GM19043 (cell line): ENCODE results near the gene CEP164.
"Not testable (repeated sequence)": the region's sequence is repeated elsewhere in the genome, so short reads cannot be mapped to it uniquely, and the experiment has no call there.

ENCODE experiments used
- ATAC-seq: cut with Tn5 transposase; IDR thresholded peaks from one replicate; pipeline ENCODE4 v1.9.1; 2021; ENCODE audit warnings: low read depth; ENCODE audit not compliant: unreplicated experiment

The CEP164 gene

GRCh38 chr11:117303646-117304315, 23.9 kb upstream of the CEP164 start:
- ATAC-seq = no peak

GRCh38 chr11:117305145-117305544, 22.5 kb upstream of the CEP164 start:
- ATAC-seq = no peak

- ATAC-seq = no peak
Observed at GRCh38 chr11:117309310-117309709, 18.3 kb upstream of the CEP164 start.

- ATAC-seq = no peak
Observed at GRCh38 chr11:117313091-117313490, 14.6 kb upstream of the CEP164 start.

GRCh38 chr11:117313828-117314768, 13.6 kb upstream of the CEP164 start:
- no peak for ATAC-seq

GRCh38 chr11:117314840-117315239, 12.8 kb upstream of the CEP164 start:
- no peak for ATAC-seq

- ATAC-seq = no peak
Observed at GRCh38 chr11:117315285-117316196, 12.1 kb upstream of the CEP164 start.

GRCh38 chr11:117316197-117316961, 11.3 kb upstream of the CEP164 start, which contains the start of gene BACE1:
BACE1 (minus strand) TSS chr11:117316256; CDS start chr11:117315795, 461 bp downstream.
- ATAC-seq = no peak

GRCh38 chr11:117318738-117319137, 8.9 kb upstream of the CEP164 start:
- no peak for ATAC-seq

- ATAC-seq = no peak
Observed at GRCh38 chr11:117319214-117319840, 8.3 kb upstream of the CEP164 start.

GRCh38 chr11:117327255-117327566, 443 bp upstream of the CEP164 start:
- not testable (repeated sequence) for ATAC-seq

GRCh38 chr11:117328375-117329010, 839 bp downstream of the CEP164 start:
- no peak for ATAC-seq

GRCh38 chr11:117332843-117333242, 5.2 kb downstream of the CEP164 start:
- no peak for ATAC-seq

GRCh38 chr11:117333917-117334316, 6.3 kb downstream of the CEP164 start:
- no peak for ATAC-seq

GRCh38 chr11:117334896-117335295, 7.2 kb downstream of the CEP164 start:
- no peak for ATAC-seq

GRCh38 chr11:117335399-117335798, 7.7 kb downstream of the CEP164 start:
- ATAC-seq = no peak

GRCh38 chr11:117337076-117337475, 9.4 kb downstream of the CEP164 start:
- ATAC-seq = no peak

- ATAC-seq = no peak
Observed at GRCh38 chr11:117345039-117345438, 17.4 kb downstream of the CEP164 start.

GRCh38 chr11:117354550-117354949, 26.9 kb downstream of the CEP164 start:
- ATAC-seq = no peak
